ENCODE data around the gene CBX4.
A peak's percentile ranks its signal among the peaks of the same experiment; 100 is the strongest.

Gene CBX4

DNA sequence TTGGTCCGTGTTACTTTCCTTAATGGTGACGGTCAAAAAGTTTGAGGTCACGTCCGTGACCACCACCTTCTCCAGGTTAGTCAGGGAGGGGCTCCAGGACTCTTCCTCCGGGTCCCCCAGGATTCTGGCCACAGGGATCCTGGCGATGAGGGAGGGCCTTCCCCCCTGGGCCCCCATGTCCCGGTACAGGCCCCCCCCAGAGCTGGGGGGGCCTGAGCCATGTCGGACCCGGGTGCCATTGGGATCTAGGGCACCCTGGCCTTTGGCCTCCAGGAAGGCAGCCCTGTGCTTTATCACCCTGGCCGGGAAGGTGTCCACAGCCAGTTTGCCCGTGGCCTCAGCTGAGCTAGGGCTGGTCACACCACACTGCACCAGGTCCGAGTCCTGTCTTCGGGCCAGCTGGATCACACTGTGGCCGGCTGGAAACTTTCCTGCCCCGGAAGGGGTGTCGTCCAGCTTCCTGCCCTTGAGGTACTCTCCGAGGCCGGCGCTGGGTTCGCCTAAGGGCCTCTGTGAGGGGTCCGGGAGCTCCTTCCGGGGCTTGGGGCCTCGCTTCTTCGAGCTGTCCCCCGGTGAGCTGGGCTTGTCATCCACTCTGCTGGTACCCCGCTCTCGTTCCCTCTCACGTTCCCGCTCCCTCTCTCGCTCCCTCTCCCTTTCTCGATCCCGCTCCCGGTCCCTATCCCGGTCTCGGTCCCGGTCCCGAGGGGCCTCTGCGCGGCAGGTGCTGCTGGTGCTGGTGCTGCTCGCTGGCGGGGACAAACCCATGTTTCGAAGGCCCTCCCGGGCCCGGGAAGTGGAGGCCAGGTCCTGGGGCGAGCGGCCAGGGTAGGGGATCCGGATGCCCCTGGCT, 44.4 kb downstream of the CBX4 start:
- TF ChIP-seq, protein P1, sequence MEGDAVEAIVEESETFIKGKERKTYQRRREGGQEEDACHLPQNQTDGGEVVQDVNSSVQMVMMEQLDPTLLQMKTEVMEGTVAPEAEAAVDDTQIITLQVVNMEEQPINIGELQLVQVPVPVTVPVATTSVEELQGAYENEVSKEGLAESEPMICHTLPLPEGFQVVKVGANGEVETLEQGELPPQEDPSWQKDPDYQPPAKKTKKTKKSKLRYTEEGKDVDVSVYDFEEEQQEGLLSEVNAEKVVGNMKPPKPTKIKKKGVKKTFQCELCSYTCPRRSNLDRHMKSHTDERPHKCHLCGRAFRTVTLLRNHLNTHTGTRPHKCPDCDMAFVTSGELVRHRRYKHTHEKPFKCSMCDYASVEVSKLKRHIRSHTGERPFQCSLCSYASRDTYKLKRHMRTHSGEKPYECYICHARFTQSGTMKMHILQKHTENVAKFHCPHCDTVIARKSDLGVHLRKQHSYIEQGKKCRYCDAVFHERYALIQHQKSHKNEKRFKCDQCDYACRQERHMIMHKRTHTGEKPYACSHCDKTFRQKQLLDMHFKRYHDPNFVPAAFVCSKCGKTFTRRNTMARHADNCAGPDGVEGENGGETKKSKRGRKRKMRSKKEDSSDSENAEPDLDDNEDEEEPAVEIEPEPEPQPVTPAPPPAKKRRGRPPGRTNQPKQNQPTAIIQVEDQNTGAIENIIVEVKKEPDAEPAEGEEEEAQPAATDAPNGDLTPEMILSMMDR (conservative IDR thresholded peaks at IDR 0.05; ENCODE audit: low read depth): no peak
- POLR2A ChIA-PET (ENCODE audit: low non-redundant PET): interaction anchor here (0.6 kb wide), 1 partner anchor 38 kb away, joined by 3 read pairs; no protein-coding TSS in a partner anchor
- no peak overlapping the region for H3K27ac ChIP-seq
- CTCF ChIA-PET: interaction anchor here (0.6 to 1.2 kb wide), 3 partner anchors 53 to 136 kb away, joined by 3 to 5 read pairs (median 4); no protein-coding TSS in a partner anchor
- no peak for DNase-seq (ENCODE audit: low spot score)

DNA sequence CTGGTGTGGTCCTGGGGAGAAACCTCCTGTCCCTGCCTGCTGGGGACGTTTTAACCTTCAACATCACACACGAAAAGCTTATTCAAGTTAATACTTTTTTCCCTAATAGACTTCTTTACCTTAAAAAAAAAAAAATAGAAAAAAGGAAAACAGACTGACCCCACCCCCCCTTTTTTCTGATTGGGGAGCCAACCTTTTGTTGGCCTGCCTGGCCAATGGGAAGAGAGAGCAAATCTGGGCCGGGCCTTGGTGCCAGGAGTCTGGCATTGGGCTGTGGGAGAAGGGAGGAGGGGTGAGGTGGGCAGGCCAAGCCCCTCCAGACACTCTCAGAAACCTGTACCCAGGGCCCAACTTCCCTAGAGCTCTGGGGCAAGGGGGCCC, 45.3 kb downstream of the CBX4 start:
- ChIA-PET CTCF (interaction anchor here (0.6 to 1.2 kb wide), 2 partner anchors 46 to 52 kb away, joined by 3 to 4 read pairs; no protein-coding TSS in a partner anchor), POLR2A (ENCODE audit: low non-redundant PET) (no interaction called here)
- TF ChIP-seq, protein P1 (conservative IDR thresholded peaks at IDR 0.05; ENCODE audit: low read depth): no peak
- H3K27ac ChIP-seq: no peak overlapping the region
- DNase-seq (ENCODE audit: low spot score): no peak

DNA sequence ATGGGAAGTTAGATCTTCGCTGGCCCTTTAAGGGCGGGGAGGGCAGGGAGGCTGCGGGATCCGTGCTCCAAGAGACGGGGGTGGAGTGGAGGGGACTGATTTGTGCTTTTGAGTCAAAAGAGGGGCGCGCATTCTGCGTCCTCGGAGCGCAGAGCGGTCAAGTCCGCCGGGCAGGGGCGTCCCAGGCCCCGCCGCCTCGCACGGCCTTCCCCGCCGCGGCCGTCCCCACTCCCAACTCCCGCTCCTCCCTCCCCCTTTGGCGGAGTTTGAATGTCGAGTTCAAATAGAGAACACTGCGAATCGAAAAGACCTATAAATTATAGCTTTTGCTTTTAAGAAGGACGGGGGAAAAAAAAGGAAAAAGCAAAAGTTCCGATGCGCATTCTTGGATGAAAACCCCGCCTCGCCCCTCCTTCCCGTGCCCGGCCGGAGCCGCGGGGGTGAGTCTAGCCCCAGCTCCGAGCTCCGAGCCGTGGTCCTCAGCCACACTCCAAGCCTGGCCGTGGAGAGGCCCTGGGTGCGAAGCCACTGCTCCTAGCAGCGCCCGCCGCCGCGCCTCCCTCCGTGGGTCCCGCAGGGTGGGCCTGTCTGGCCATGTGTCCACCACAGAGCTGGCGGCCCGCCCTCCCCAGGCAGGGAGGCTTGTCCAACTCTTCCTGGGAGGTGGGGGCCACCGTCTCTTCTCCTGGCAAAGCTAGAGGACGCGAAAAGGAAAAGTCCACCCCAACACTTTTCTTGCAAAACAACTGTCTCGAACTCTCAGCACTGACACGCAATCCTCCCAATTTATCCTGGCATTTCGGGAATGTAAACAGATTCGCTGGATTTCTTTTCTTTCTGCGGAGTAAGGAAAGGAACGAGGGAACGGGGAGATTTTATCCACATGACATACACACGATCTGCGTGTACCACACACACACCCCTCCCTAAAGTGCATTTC, 46.0 kb downstream of the CBX4 start:
- ChIA-PET CTCF (no interaction called here), POLR2A (ENCODE audit: low non-redundant PET) (no interaction called here)
- no peak for DNase-seq (ENCODE audit: low spot score)
- TF ChIP-seq, protein P1 (conservative IDR thresholded peaks at IDR 0.05; ENCODE audit: low read depth): no peak
- peak overlapping the region; percentile 7; the same call in 1 of the 2 replicates for H3K27ac ChIP-seq

DNA sequence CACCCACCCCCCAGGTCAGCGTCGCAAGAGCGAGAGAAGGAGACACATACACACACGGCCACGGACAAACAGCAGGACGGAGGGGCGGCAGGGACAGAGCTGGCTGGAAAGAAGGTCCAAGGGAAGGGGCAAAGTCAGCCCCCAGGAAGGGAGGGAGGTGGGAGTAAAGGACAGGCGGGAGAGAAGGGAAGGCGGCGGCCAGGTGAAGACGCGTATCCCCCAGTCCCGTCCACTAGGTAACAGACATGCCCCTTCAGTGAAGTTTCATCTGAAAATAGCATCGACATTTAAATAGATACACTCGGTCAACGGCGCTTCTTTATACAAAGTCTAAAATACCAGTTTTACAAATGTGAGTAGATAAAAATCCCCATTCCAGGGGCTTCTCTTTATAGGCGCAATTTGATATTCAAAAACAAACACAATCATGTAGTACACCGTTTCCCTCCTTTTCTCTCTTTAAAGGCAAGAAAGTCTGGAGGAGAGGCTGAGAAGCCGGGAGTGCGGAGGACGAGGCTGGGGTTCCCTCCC, 46.8 kb downstream of the CBX4 start:
- no peak overlapping the region for H3K27ac ChIP-seq
- TF ChIP-seq, protein P1 (conservative IDR thresholded peaks at IDR 0.05; ENCODE audit: low read depth): no peak
- ChIA-PET CTCF (no interaction called here), POLR2A (ENCODE audit: low non-redundant PET) (no interaction called here)
- no peak for DNase-seq (ENCODE audit: low spot score)

DNA sequence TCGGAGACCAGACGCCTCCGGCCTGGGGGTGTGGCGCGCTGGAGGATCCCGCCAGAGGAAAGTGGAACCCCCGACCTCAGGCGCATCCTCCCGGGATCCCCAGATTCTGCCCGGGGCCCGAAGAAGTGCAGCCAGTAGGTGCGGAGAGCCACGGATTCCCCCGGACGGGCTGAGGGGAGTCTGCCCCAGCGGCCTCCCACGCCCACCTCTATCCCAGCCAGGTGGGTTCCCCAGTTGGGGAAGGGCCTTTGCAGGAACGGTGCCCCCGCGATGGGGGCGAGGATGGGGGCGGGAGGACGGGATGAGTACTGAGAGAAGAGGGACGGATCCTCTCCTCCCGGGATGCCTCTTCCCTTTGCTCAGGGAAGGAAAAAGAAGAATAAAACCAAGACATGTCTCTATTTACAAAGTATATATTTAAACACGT, 47.5 kb downstream of the CBX4 start:
- ChIA-PET CTCF (interaction anchor here (1.1 kb wide), 1 partner anchor 124 kb away, joined by 3 read pairs; no protein-coding TSS in a partner anchor), POLR2A (ENCODE audit: low non-redundant PET) (no interaction called here)
- TF ChIP-seq, protein P1 (conservative IDR thresholded peaks at IDR 0.05; ENCODE audit: low read depth): no peak
- no peak for DNase-seq (ENCODE audit: low spot score)
- H3K27ac ChIP-seq: no peak overlapping the region
